MM.1S (cell line): ENCODE results near the gene ACTL6A.

Experiments used
- DNase-seq: peaks from one replicate; pipeline ENCODE4 v3.0.0-alpha.2; 2015
- H2AFZ ChIP-seq: fragments of 300-600 bp; sonication (generic); 2 replicates; pipeline ENCODE4 v1.6.0; 2016; ENCODE audit warnings: antibody characterized with exemption, low read length
- H3F3A ChIP-seq: fragments of 300-600 bp; sonication (generic); 2 replicates; pipeline ENCODE4 v1.6.1; 2016; ENCODE audit warnings: mild to moderate bottlenecking, antibody characterized with exemption, low read length, moderate library complexity, mixed read lengths; ENCODE audit not compliant: insufficient read depth
- H3K27ac ChIP-seq: fragments of 300-600 bp; sonication (generic); 2 replicates; pipeline ENCODE4 v1.5.1; 2016; ENCODE audit warnings: mild to moderate bottlenecking, low read length
- H3K27me3 ChIP-seq: fragments of 300-600 bp; sonication (generic); replicated peaks from 2 replicates; pipeline ENCODE4 v1.6.0; 2016; ENCODE audit warnings: low read length; ENCODE audit not compliant: insufficient read depth
- H3K36me3 ChIP-seq: fragments of 300-600 bp; sonication (generic); replicated peaks from 2 replicates; pipeline ENCODE4 v1.6.1; 2016; ENCODE audit warnings: mild to moderate bottlenecking, low read length, mixed read lengths; ENCODE audit not compliant: insufficient read depth
- H3K4me1 ChIP-seq: fragments of 300-600 bp; sonication (generic); 2 replicates; pipeline ENCODE4 v1.6.1; 2016; ENCODE audit warnings: low read length, mixed read lengths
- H3K4me2 ChIP-seq: fragments of 300-600 bp; sonication (generic); 2 replicates; pipeline ENCODE4 v1.6.0; 2016; ENCODE audit warnings: low read depth, low read length
- H3K4me3 ChIP-seq: fragments of 300-600 bp; sonication (generic); 2 replicates; pipeline ENCODE4 v1.5.1; 2016; ENCODE audit warnings: low read length, mixed read lengths
- H3K79me2 ChIP-seq: fragments of 300-600 bp; sonication (generic); 2 replicates; pipeline ENCODE4 v1.6.1; 2016; ENCODE audit warnings: mixed run types, low read length, mixed read lengths
- H3K9ac ChIP-seq: fragments of 300-600 bp; sonication (generic); 2 replicates; pipeline ENCODE4 v1.6.1; 2016; ENCODE audit warnings: low read length, mixed read lengths
- H3K9me2 ChIP-seq: fragments of 300-600 bp; sonication (generic); replicated peaks from 2 replicates; pipeline ENCODE4 v1.6.1; 2016; ENCODE audit warnings: mild to moderate bottlenecking, low read length, mixed read lengths; ENCODE audit not compliant: insufficient read depth
- H3K9me3 ChIP-seq: fragments of 300-600 bp; sonication (generic); replicated peaks from 2 replicates; pipeline ENCODE4 v1.6.1; 2016; ENCODE audit warnings: mild to moderate bottlenecking, low read length, mixed read lengths; ENCODE audit not compliant: insufficient read depth
- H4K20me1 ChIP-seq: fragments of 300-600 bp; sonication (generic); 2 replicates; pipeline ENCODE4 v1.6.1; 2016; ENCODE audit warnings: mild to moderate bottlenecking, low read length, moderate library complexity, mixed read lengths; ENCODE audit not compliant: insufficient read depth
- EZH2 ChIP-seq: fragments of 300-600 bp; sonication (generic); optimal IDR thresholded peaks from 2 replicates; pipeline ENCODE3; 2017; ENCODE audit warnings: low read depth, mild to moderate bottlenecking, antibody characterized with exemption, low read length, mixed read lengths
- EZH2phosphoT487 ChIP-seq: fragments of 300-600 bp; sonication (generic); IDR thresholded peaks from 2 replicates; pipeline ENCODE4 v1.6.1; 2018; ENCODE audit warnings: antibody characterized with exemption, low read length
- TF ChIP-seq, protein P1 (sequence below): fragments of 300-600 bp; sonication (generic); IDR thresholded peaks from 2 replicates; pipeline ENCODE4 v1.5.1; 2016; ENCODE audit warnings: antibody characterized with exemption, low read length, mixed read lengths

ACTL6A gene

DNA sequence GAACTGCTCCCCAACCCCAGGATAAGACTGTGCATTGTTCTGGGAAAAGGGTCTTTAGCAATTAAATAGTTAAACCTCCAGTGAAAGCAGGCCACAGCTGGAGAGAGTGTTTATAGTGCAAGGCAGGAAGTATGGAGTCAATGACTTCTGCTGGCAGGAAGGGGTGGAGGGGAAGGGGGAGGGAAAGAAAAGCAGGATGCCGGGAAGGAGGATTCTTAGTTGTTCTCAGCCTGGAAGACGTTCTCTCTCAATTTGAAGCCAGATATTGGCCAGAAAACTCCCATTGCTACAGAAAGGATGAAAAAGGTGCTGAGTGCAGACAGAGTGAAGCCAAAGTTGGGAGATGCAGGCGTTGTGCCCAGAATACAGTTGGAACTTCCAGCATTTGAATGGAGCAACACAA, 35.7 kb upstream of the ACTL6A start:
- Histone ChIP-seq H3F3A (no peaks in the 10 kb centered on the region), H3K9me3 (no peaks in the 10 kb centered on the region), H3K4me1 (no peaks in the 10 kb centered on the region), H3K4me3 (no peak overlapping the region), H2AFZ (no peak overlapping the region), H3K9me2 (no peaks in the 10 kb centered on the region), H3K27me3 (no peaks in the 10 kb centered on the region), H3K36me3 (no peaks in the 10 kb centered on the region), H3K79me2 (no peaks in the 10 kb centered on the region), H3K4me2 (no peak overlapping the region), H3K9ac (no peak overlapping the region), H4K20me1 (no peaks in the 10 kb centered on the region), H3K27ac (no peak overlapping the region)
- TF ChIP-seq, protein P1, sequence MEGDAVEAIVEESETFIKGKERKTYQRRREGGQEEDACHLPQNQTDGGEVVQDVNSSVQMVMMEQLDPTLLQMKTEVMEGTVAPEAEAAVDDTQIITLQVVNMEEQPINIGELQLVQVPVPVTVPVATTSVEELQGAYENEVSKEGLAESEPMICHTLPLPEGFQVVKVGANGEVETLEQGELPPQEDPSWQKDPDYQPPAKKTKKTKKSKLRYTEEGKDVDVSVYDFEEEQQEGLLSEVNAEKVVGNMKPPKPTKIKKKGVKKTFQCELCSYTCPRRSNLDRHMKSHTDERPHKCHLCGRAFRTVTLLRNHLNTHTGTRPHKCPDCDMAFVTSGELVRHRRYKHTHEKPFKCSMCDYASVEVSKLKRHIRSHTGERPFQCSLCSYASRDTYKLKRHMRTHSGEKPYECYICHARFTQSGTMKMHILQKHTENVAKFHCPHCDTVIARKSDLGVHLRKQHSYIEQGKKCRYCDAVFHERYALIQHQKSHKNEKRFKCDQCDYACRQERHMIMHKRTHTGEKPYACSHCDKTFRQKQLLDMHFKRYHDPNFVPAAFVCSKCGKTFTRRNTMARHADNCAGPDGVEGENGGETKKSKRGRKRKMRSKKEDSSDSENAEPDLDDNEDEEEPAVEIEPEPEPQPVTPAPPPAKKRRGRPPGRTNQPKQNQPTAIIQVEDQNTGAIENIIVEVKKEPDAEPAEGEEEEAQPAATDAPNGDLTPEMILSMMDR, result no peak
- TF ChIP-seq EZH2 (no peak), EZH2phosphoT487 (no peak)
- DNase-seq, result no peak

DNA sequence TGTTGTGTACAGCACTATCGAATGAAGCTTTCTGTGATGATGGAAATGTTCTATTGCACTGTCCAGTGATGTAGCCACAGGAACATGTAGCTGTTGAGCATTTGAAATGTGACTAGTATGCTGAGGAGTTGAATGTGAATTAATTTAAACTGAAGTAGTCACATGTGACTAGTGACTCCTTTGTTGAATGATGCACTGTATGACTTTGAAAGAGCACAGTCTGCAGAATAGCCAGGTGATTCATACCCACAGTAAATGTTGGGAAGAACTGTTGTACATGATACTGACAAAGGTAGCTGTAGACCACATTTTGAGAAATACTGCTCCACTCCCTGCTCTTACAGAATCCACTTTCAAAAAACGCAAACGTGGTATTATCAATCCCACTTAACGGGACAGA, 34.0 kb upstream of the ACTL6A start:
- Histone ChIP-seq H3K27me3 (no peaks in the 10 kb centered on the region), H3K9me3 (no peaks in the 10 kb centered on the region), H2AFZ (no peak overlapping the region), H3K79me2 (no peaks in the 10 kb centered on the region), H3K4me1 (no peaks in the 10 kb centered on the region), H3K9me2 (no peaks in the 10 kb centered on the region), H3K27ac (no peak overlapping the region), H3K4me3 (no peak overlapping the region), H3K4me2 (no peak overlapping the region), H3K9ac (no peak overlapping the region), H3K36me3 (no peaks in the 10 kb centered on the region), H4K20me1 (no peaks in the 10 kb centered on the region), H3F3A (no peaks in the 10 kb centered on the region)
- no peak for DNase-seq
- no peak for TF ChIP-seq EZH2phosphoT487
- TF ChIP-seq, protein P1, result no peak
- no peak for TF ChIP-seq EZH2

DNA sequence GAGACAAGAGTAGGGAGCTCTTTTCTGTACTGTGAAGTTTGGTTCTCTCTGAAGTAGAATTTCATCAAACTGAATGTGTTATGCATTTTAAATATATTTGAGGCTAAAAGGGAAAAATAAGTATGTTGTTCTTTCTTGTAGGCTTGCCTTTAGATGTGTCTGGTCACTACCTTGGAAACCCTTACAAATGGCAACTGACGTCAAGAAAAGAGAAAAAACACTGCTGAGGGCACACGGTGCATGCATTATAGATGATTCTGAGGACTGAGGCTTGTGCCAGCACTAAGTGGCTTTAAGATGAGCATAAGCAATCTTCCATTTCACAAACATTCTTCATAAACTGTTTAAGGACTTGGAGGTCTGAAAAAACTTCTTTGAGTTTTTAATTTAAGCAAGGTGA, 31.1 kb upstream of the ACTL6A start:
- no peak overlapping the region for H3K9ac ChIP-seq
- no peak overlapping the region for H3K27ac ChIP-seq
- no peak overlapping the region for H3K4me2 ChIP-seq
- H3K4me3 ChIP-seq, result no peak overlapping the region
- no peaks in the 10 kb centered on the region for H3K79me2 ChIP-seq
- no peaks in the 10 kb centered on the region for H3K36me3 ChIP-seq
- H3K9me2 ChIP-seq, result no peaks in the 10 kb centered on the region
- TF ChIP-seq EZH2 (no peak), EZH2phosphoT487 (no peak)
- TF ChIP-seq, protein P1, result no peak
- no peak overlapping the region for H2AFZ ChIP-seq
- no peaks in the 10 kb centered on the region for H3K27me3 ChIP-seq
- DNase-seq, result no peak
- no peaks in the 10 kb centered on the region for H3K4me1 ChIP-seq
- H3K9me3 ChIP-seq, result no peaks in the 10 kb centered on the region
- H4K20me1 ChIP-seq, result no peaks in the 10 kb centered on the region
- H3F3A ChIP-seq, result no peaks in the 10 kb centered on the region

DNA sequence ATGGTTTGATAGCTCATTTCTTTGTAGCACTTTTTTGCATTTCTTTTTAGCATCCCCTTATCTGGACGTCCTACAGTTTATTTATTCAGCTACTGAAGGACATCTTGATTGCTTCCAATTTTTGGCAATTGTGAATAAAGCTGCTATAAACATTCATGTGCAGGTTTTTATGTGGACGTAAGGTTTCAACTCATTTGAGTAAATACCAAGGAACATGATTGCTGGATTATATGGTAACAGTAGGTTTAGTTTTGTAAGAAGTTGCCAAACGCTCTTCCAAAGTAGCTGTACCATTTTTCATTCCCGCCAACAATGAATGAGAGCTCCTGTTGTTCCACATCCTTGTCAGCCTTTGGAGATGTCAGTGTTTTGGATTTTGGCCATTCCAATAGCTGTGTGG, 29.5 kb upstream of the ACTL6A start:
- H3F3A ChIP-seq, result no peaks in the 10 kb centered on the region
- H3K9me3 ChIP-seq, result no peaks in the 10 kb centered on the region
- no peaks in the 10 kb centered on the region for H3K4me1 ChIP-seq
- H4K20me1 ChIP-seq, result no peaks in the 10 kb centered on the region
- no peak overlapping the region for H3K4me2 ChIP-seq
- H2AFZ ChIP-seq, result no peak overlapping the region
- no peaks in the 10 kb centered on the region for H3K9me2 ChIP-seq
- no peaks in the 10 kb centered on the region for H3K79me2 ChIP-seq
- H3K27ac ChIP-seq, result no peak overlapping the region
- H3K9ac ChIP-seq, result no peak overlapping the region
- no peak overlapping the region for H3K4me3 ChIP-seq
- H3K36me3 ChIP-seq, result no peaks in the 10 kb centered on the region
- H3K27me3 ChIP-seq, result no peaks in the 10 kb centered on the region
- TF ChIP-seq EZH2, result no peak
- TF ChIP-seq, protein P1, result no peak
- no peak for TF ChIP-seq EZH2phosphoT487
- no peak for DNase-seq
